Right lobe of liver (tissue), 6 donors: Measurements from ENCODE around the gene KCNH5. TPM values are rescaled to one million over a fixed set of nuclear protein-coding genes. Genes with fewer than 3 reads are reported as not detected.

Experiments used
- ATAC-seq, 4 donors: fragments of 200-7000 bp; cut with Tn5 transposase; one replicate each; pipeline ENCODE4 v1.9.1; 2020; ENCODE audit warnings: mild to moderate bottlenecking in 4 of 4, moderate library complexity in 4 of 4
- DNase-seq, 3 donors: peaks; one replicate each; pipeline ENCODE4 v3.0.0-alpha.2; 2020
- H3K27ac ChIP-seq, 3 donors: fragments of 200-600 bp; one replicate each; pipeline ENCODE4 v1.8.0; 2022
- H3K27me3 ChIP-seq, 2 donors: fragments of 200-600 bp; one replicate each; pipeline ENCODE4 v1.8.0; 2022
- H3K36me3 ChIP-seq, 4 donors: fragments of 200-600 bp; sonication (generic) in 1 of 4; one replicate each; pipeline versions ENCODE4 v1.5.1 to v1.8.0; 2017 to 2022; ENCODE audit warnings: control low read depth in 1 of 4
- H3K4me1 ChIP-seq, 4 donors: fragments of 200-600 bp; sonication (generic) in 1 of 4; one replicate each; pipeline versions ENCODE4 v1.5.1 to v1.8.0; 2017 to 2022; ENCODE audit warnings: control low read depth in 1 of 4
- H3K4me3 ChIP-seq, 3 donors: fragments of 200-600 bp; one replicate each; pipeline ENCODE4 v1.8.0; 2022
- H3K9me3 ChIP-seq, 4 donors: fragments of 200-600 bp; sonication (generic) in 1 of 4; one replicate each; pipeline versions ENCODE4 v1.5.1 to v1.8.0; 2017 to 2022; ENCODE audit warnings: control low read depth in 1 of 4
- CTCF ChIP-seq, 4 donors: fragments of 200-600 bp in 3 of 4; fragments of 450-650 bp in 1 of 4; IDR thresholded peaks; one replicate each; pipeline versions ENCODE4 v1.5.1 to v1.8.0; 2016 to 2022; ENCODE audit warnings: antibody characterized with exemption in 4 of 4, mild to moderate bottlenecking in 2 of 4
- POLR2A ChIP-seq: fragments of 450-650 bp; IDR thresholded peaks from one replicate; pipeline ENCODE4 v1.6.1; 2017; ENCODE audit warnings: antibody characterized with exemption, mild to moderate bottlenecking
- WGBS: methylation state at CpG from one replicate; pipeline ENCODE4 v1.1.6; 2018; ENCODE audit warnings: low coverage, low lambda C conversion rate; ENCODE audit not compliant: insufficient coverage; ENCODE audit errors: missing lambda C conversion rate; 5-methylcytosine and 5-hydroxymethylcytosine counted together
- intact Hi-C, 2 donors: fragments of 100-400 bp; cut with DNase I; formaldehyde crosslinking; loops; one replicate each; pipeline versions ENCODE4 v1.11.2 to v1.14.1; 2022
- total RNA-seq, 6 experiments: library from RNA; depleted of rRNA in 2 of 6; stranded (reverse); fragments of >200 nt in 2 of 6; fragmentation: NEBNext Ultra II Directional in 3 of 6; extraction: Animal tissue kit (Norgen Biotek cat#: 25700) in 3 of 6; gene quantifications; one replicate each; pipeline versions ENCODE4 v1.1.0 to v1.2.4, GENCODE V29; 2016 to 2023
- donor health status: DM: no; HTN: yes; CAD: no.
- donor health status: DM: no; HTN: no; CAD: no.
- donor health status: DM: no; HTN: no; CAD: no.
- donor health status: DM: no; HTN: yes; CAD: no.
- donor health status: DM: no; HTN: yes; CAD: no.

The KCNH5 gene
- total RNA-seq, 6 experiments from 2014 or later = not detected

DNA sequence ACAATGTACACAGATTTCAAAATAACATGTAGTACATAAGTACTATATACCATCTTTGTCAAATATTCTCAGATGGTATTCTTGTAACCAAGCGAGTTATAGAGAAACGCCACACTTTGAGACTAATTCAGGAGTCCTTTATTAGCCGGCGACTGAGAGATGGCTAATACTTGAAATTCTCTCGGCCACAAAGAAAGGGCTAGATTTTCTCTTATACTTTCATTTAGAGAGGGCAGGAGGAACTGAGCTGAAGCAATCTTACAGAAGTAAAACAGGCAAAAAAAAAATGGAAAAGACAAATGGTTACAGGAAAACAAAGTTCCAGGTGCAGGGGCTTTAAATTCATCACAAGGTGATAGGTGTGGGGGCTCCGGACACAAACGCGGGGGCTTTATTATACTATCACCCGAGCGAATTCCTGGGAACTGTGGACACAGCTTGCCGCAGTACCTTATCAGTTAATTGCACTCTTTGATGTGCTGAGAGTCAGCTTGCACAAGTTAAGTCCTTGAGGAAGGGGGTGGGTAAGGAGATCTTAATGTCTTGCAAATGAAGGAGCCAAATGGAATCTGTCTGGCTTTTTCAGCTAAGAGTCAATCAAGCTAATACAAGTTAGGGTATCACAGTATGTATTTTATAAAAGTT lies 382.3 kb downstream of the KCNH5 start:
- WGBS = 17% methylated on average over 11 of the region's 11 CpGs
- DNase-seq = no peak
- no peak for TF ChIP-seq CTCF (IDR thresholded peaks at IDR 0.05)
- TF ChIP-seq POLR2A = no peak
- H3K9me3 ChIP-seq = no peaks in the 10 kb centered on the region
- H3K4me1 ChIP-seq = no peaks in the 10 kb centered on the region
- intact Hi-C loops = no loop called here
- no peak overlapping the region for H3K27ac ChIP-seq
- no peaks in the 10 kb centered on the region for H3K27me3 ChIP-seq
- H3K4me3 ChIP-seq = no peak overlapping the region
- no peak for ATAC-seq
- no peaks in the 10 kb centered on the region for H3K36me3 ChIP-seq

GRCh38 chr14:62661818-62662217 lies 383.4 kb downstream of the KCNH5 start:
- no peak for ATAC-seq
- no peaks in the 10 kb centered on the region for H3K9me3 ChIP-seq
- H3K27ac ChIP-seq = no peak overlapping the region

GRCh38 chr14:62658631-62659030 lies 386.6 kb downstream of the KCNH5 start:
- TF ChIP-seq POLR2A (no peak), CTCF (IDR thresholded peaks at IDR 0.05) (no peak)
- Histone ChIP-seq H3K36me3 (no peaks in the 10 kb centered on the region), H3K9me3 (no peaks in the 10 kb centered on the region), H3K27me3 (no peaks in the 10 kb centered on the region), H3K4me3 (no peak overlapping the region), H3K4me1 (no peaks in the 10 kb centered on the region), H3K27ac (no peak overlapping the region)
- 63% methylated on average over 2 of the region's 2 CpGs for WGBS
- no peak for DNase-seq
- ATAC-seq = no peak
- intact Hi-C loops = no loop called here

More at GRCh38 chr14:62661818-62662217, 383.4 kb downstream of the KCNH5 start:
- 71% methylated on average over 1 of the region's 1 CpG for WGBS
- Histone ChIP-seq H3K4me1 (no peaks in the 10 kb centered on the region), H3K4me3 (no peak overlapping the region), H3K36me3 (no peaks in the 10 kb centered on the region), H3K27me3 (no peaks in the 10 kb centered on the region)
- TF ChIP-seq CTCF (IDR thresholded peaks at IDR 0.05) = no peak
- TF ChIP-seq POLR2A = no peak
- intact Hi-C loops = no loop called here
- DNase-seq = no peak

DNA sequence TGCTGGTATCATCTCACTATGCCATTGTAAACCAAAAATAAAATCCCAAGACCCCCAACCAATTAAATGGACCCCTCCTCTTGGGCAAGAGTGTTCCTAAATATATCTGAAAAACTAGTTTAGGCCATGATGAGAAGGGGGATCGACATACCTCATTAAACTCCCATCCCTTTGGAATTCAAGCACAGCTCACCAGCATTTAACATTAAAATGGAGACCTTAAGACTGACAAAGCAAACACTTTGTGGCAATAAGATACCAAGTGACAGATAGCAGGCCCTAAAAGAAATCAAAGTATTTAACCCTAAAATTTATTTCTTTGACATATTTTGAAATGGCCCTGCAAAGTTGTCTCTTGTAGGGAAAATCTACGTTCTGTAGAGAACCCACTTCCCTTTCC lies 387.9 kb downstream of the KCNH5 start:
- Histone ChIP-seq H3K27me3 (no peaks in the 10 kb centered on the region), H3K27ac (no peak overlapping the region), H3K36me3 (no peaks in the 10 kb centered on the region), H3K4me1 (no peaks in the 10 kb centered on the region), H3K4me3 (no peak overlapping the region), H3K9me3 (no peaks in the 10 kb centered on the region)
- ATAC-seq (no peak), DNase-seq (no peak)
- WGBS = 20% methylated on average over 2 of the region's 2 CpGs
- intact Hi-C loops = no loop called here
- TF ChIP-seq POLR2A = no peak
- TF ChIP-seq CTCF (IDR thresholded peaks at IDR 0.05) = no peak
